Central memory CD8-positive, alpha-beta T cell (primary cell): ENCODE results near the gene USP32.

Experiments used
- ATAC-seq: fragments of 150-1000 bp; cut with Tn5 transposase; replicated peaks from 2 replicates; pipeline ENCODE4 v1.10.0; 2022; ENCODE audit warnings: mild to moderate bottlenecking, moderate FRiP score, moderate number of reproducible peaks; ENCODE audit not compliant: poor library complexity, severe bottlenecking; ENCODE audit errors: extremely low read depth
- DNase-seq, 2 donors: peaks; one replicate each; pipeline ENCODE4 v3.0.0; 2021; ENCODE audit warnings: low spot score in 2 of 2
- H3K27ac Mint-ChIP-seq: one replicate; pipeline ENCODE4 v1.8.0; 2022; ENCODE audit warnings: low read depth, mild to moderate bottlenecking, moderate library complexity, mixed read lengths
- H3K27me3 Mint-ChIP-seq: one replicate; pipeline ENCODE4 v1.8.0; 2022; ENCODE audit warnings: mixed read lengths
- H3K36me3 Mint-ChIP-seq: one replicate; pipeline ENCODE4 v1.8.0; 2022; ENCODE audit warnings: mild to moderate bottlenecking, moderate library complexity, mixed read lengths; ENCODE audit not compliant: insufficient read depth
- H3K4me1 Mint-ChIP-seq: one replicate; pipeline ENCODE4 v1.8.0; 2022; ENCODE audit warnings: mixed read lengths
- H3K4me3 Mint-ChIP-seq: one replicate; pipeline ENCODE4 v1.8.0; 2022; ENCODE audit warnings: mild to moderate bottlenecking, moderate library complexity, mixed read lengths
- H3K9me3 Mint-ChIP-seq: one replicate; pipeline ENCODE4 v1.8.0; 2022; ENCODE audit warnings: mixed read lengths

The USP32 gene

DNA sequence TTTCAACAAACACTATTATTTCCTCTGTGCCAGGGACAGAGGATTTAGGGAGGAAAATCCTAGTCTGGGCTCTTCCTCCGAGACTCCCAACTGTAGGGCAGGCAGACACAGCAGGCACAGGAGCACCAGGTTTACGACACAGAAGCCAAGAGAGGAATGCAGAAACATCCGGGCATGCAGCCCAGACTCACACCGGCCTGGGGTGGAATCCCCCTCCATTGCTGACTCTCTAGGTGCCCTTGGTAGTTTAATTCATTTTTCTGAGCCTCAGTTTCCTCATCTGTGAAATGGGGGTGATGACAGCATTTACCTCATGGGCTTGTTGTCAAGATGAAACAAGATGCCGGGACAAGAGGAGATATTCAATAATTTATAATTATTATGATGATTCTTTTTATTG lies 227.2 kb downstream of the USP32 start:
- peaks cover 33% of the 10 kb centered on the region for H3K27me3 Mint-ChIP-seq
- ATAC-seq (no peak), DNase-seq (no peak)
- H3K27ac Mint-ChIP-seq: no peak overlapping the region
- no peaks in the 10 kb centered on the region for H3K9me3 Mint-ChIP-seq
- no peak overlapping the region for H3K4me3 Mint-ChIP-seq
- peaks cover 2% of the 10 kb centered on the region for H3K36me3 Mint-ChIP-seq
- H3K4me1 Mint-ChIP-seq: no peaks in the 10 kb centered on the region

DNA sequence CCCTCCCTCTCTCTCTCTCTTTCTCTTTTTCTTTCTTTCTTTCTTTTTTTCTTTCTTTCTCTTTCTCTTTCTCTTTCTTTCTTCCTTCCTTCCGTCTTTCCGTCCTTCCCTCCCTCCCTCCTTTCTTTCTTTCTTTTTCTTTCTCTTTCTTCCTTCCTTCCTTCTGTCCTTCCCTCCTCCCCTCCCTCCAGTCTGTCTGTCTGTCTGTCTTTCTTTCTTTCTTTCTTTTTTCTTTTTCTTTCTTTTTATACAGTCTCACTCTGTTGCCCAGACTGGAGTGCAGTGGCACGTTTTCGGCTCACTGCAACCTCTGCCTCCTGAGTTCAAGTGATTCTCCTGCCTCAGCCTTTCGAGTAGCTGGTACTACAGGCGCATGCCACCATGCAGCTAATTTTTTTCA lies 227.8 kb downstream of the USP32 start:
- Mint-ChIP-seq H3K9me3 (no peaks in the 10 kb centered on the region), H3K4me1 (no peaks in the 10 kb centered on the region), H3K4me3 (no peak overlapping the region), H3K27me3 (peaks cover 38% of the 10 kb centered on the region), H3K36me3 (peaks cover 2% of the 10 kb centered on the region), H3K27ac (no peak overlapping the region)
- no peak for DNase-seq
- ATAC-seq: no peak

DNA sequence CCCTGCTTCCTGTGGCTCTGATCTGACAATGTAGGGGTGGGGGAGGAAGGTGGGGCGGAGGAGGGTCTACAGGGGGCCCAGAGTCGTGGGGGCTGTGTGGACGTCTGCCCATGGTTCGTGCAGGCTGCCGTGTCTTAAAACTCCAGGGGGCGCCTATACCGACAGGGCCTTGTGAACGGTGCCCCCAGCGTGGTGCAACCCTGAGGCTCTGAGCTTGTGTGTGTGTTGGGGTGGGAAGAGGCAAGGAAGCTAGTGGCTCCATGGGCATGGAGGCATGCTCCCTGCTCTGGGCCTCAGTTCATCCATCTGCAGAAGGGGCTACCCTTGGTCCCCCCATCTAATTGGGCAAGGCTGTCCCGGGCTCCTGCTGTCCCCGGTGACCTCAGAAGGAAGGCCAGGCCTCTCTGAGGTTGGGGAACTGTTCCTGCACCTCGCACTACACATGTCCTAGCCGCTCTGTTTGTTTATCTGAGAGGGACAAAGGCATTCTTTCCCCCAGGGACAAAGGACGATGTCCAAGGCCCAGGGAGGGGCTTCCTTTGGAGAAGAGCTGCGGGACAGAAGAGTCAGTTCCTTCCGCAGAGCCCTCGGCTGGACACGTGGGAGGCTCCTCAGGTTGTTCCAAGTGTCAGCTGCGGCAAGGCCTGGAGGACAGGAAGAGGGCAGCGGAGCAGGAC lies 228.7 kb downstream of the USP32 start:
- H3K36me3 Mint-ChIP-seq: peaks cover 2% of the 10 kb centered on the region
- H3K4me3 Mint-ChIP-seq: no peak overlapping the region
- no peak overlapping the region for H3K27ac Mint-ChIP-seq
- no peaks in the 10 kb centered on the region for H3K9me3 Mint-ChIP-seq
- H3K27me3 Mint-ChIP-seq: peaks cover 48% of the 10 kb centered on the region
- H3K4me1 Mint-ChIP-seq: no peaks in the 10 kb centered on the region
- no peak for DNase-seq
- no peak for ATAC-seq

DNA sequence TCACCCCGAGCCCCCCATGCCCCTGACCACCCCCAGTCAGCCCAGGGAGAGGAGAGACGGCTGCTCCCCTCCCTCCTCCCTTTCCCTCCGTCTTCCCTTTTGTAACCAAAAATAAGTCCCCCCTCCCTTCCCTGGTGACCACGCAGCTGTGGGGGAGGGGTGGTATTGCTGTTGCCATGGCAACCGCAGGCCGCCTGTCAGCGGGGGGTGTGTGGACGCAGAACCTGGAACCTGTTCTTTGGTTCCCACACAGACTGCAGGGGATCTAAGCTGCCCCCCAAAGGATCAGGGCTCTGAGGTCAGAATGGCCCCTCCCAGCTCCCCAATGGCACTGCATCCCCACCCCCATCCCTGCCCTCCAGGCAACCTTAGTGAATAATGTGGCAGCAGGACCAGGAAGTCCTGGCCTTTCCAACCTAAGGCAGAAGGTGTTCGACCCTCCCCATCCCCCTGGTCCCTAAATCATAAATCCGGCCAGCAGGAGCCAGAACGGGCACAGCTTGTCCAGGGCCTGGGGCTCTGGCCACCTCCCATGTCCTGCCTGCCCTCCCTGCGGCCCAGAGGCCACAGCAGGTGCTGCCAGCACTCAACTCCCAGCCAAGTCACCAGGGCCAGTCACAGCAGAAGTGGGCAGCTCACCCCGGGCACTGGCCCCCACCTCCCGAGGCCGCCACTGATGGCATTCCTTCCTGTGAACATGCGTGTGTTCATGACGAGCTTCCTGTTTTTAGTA lies 230.2 kb downstream of the USP32 start:
- ATAC-seq: no peak
- Mint-ChIP-seq H3K4me3 (no peak overlapping the region), H3K4me1 (no peaks in the 10 kb centered on the region), H3K27ac (peak overlapping the region; percentile 64), H3K36me3 (peaks cover 2% of the 10 kb centered on the region), H3K27me3 (peaks cover 62% of the 10 kb centered on the region), H3K9me3 (no peaks in the 10 kb centered on the region)
- DNase-seq: no peak

DNA sequence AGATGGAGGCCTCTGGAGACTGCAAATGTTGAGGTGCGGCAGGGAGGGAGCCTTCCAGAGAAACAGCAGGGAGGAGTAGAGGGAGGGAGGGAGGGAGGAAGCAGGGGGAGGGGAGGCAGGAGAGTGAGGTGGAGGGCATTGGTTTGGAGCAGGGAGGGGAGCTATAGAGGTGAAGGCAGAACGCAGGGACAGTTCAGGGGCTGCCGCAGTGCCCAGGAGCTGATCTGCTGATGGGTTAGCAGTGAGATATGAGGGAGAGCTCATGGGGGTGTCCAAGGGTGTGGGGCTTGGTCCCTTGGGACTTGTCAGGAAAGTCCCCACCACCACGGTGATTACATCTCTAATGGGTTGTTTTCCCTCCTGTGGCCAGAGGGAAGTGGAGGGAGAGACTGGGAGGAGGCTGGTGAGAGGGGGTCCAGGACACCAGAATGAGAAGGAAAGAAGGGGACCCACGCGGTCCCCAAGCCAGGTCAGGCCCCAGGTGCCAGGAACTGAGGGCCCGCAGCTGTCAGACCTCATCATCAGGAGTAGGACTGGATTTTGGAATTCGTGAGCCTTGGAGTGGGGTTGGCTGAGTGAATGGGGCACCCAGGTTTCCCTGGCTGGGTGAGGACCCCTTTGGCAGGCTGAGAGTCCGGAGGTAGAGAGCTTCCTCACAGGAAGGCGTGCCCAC lies 231.0 kb downstream of the USP32 start:
- no peak for DNase-seq
- Mint-ChIP-seq H3K27ac (no peak overlapping the region), H3K9me3 (no peaks in the 10 kb centered on the region), H3K36me3 (peaks cover 2% of the 10 kb centered on the region), H3K4me3 (no peak overlapping the region), H3K4me1 (no peaks in the 10 kb centered on the region), H3K27me3 (peaks cover 70% of the 10 kb centered on the region)
- ATAC-seq: no peak

DNA sequence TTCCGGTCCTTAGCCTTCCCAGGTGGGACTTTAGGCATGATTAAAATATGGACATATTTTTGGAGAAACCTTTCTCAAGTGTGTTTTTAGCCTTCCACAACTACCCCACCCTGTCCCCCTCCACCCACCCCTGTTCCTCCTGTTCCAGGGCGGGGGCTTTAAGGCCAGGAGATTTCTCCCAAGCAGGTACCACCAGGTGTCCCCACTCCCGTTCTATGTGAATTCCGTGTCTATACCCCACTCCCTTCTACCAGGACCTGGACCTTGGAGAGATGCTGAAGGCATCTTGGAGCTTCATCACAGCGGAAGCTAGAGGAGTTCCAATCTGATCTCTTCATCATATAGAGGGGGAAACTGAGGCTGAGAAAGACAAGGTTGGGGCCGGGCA lies 232.5 kb downstream of the USP32 start:
- Mint-ChIP-seq H3K36me3 (peaks cover 2% of the 10 kb centered on the region), H3K9me3 (no peaks in the 10 kb centered on the region), H3K27me3 (peaks cover 83% of the 10 kb centered on the region), H3K4me1 (no peaks in the 10 kb centered on the region), H3K4me3 (no peak overlapping the region), H3K27ac (no peak overlapping the region)
- ATAC-seq: no peak
- no peak for DNase-seq

DNA sequence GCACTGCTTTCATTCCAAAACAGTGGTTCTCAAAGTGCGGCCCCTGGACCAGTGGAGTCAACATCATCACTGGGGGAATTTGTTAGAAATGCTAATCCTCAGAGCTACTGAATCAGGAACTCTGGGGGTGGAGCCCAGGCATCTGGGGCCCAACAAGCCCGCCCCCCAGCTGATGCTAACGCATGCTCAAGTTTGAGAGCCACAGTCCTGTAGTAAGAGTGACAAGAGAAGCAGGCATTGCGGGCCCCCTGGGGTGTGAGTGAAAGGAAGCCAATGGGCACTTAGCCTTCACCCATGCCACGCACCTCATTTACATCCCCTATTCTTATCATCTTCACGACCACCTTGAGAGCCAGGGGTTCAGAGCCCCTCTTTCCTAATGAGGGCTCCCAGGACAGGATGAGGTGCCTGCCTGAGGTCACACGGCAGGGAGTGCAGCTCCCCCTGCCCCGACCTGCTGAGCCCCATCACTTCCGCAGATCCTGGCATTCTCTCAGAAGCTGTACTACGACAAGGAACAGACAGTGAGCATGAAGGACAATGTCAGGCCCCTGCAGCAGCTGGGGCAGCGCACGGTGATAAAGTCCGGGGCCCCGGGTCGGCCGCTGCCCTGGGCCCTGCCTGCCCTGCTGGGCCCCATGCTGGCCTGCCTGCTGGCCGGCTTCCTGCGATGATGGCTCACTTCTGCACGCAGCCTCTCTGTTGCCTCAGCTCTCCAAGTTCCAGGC lies 233.0 kb downstream of the USP32 start:
- no peak overlapping the region for H3K27ac Mint-ChIP-seq
- peaks cover 83% of the 10 kb centered on the region for H3K27me3 Mint-ChIP-seq
- no peak overlapping the region for H3K4me3 Mint-ChIP-seq
- no peaks in the 10 kb centered on the region for H3K9me3 Mint-ChIP-seq
- peaks cover 2% of the 10 kb centered on the region for H3K36me3 Mint-ChIP-seq
- no peak for DNase-seq
- ATAC-seq: no peak
- no peaks in the 10 kb centered on the region for H3K4me1 Mint-ChIP-seq

DNA sequence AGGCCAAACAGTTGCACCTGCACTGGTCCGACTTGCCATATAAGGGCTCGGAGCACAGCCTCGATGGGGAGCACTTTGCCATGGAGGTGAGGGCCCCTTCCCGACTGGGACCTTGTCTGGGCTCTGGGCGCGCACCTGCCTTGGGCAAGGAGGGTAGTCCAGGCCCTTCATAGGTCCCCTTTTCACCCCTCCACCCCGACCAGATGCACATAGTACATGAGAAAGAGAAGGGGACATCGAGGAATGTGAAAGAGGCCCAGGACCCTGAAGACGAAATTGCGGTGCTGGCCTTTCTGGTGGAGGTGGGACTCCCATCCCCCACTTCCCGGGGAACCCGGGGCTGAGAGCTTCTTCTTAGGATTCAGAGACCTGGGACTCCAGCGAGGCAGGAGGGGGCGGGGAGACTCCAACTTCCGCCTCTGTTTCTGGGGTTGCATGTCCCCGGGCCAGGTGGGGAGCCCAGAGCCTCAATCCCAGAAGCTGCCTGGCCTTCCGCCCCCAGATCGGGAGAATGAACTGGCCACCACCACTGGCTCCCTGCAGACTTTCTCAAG lies 234.4 kb downstream of the USP32 start:
- no peak overlapping the region for H3K27ac Mint-ChIP-seq
- ATAC-seq (no peak), DNase-seq (no peak)
- peaks cover 82% of the 10 kb centered on the region for H3K27me3 Mint-ChIP-seq
- no peaks in the 10 kb centered on the region for H3K9me3 Mint-ChIP-seq
- H3K4me1 Mint-ChIP-seq: no peaks in the 10 kb centered on the region
- no peak overlapping the region for H3K4me3 Mint-ChIP-seq
- peaks cover 2% of the 10 kb centered on the region for H3K36me3 Mint-ChIP-seq

DNA sequence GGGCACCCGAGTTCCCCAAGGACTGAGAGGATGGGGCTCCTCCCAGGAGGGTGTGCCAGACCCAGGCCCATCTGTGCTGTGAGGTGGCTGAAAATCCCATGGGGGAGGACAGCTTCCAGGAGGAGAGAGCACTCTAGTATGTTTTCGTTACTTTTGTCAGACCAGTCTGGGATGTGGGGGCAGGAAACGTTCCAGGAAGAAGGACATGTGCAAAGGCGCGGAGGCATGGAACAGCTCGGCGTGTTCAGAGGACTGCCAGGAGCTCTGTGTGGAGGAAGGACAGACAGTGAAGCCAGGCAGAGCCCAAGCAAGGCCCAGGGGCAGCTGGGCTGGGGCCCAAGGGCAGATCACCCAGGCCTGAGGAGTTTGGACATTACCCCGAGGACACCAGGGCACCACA lies 235.2 kb downstream of the USP32 start:
- no peaks in the 10 kb centered on the region for H3K36me3 Mint-ChIP-seq
- no peak for DNase-seq
- H3K4me3 Mint-ChIP-seq: no peak overlapping the region
- no peaks in the 10 kb centered on the region for H3K4me1 Mint-ChIP-seq
- H3K27me3 Mint-ChIP-seq: peaks cover 90% of the 10 kb centered on the region
- H3K9me3 Mint-ChIP-seq: no peaks in the 10 kb centered on the region
- no peak for ATAC-seq
- no peak overlapping the region for H3K27ac Mint-ChIP-seq

DNA sequence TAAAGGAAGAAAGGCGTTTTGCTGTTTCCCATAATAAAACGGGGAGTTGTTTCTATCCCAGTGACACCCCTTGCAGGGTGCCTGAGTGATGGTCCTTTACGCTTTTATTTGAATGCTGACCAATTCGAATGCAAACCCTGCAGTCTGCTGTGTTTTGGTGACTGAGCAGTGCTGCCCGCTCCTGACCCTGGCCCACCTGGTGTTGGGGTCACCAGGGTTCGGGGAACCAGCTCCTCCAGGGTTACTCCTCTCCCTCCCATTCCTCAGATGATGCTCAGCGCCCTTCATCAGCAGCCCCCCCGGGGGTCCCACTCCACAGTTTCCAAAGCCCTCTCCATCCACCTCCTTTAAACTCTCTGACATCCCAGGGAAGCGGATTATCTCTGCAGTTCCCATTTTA lies 236.1 kb downstream of the USP32 start:
- DNase-seq (no peak), ATAC-seq (no peak)
- H3K36me3 Mint-ChIP-seq: no peaks in the 10 kb centered on the region
- H3K27ac Mint-ChIP-seq: no peak overlapping the region
- peaks cover 91% of the 10 kb centered on the region for H3K27me3 Mint-ChIP-seq
- no peaks in the 10 kb centered on the region for H3K9me3 Mint-ChIP-seq
- peaks cover 6% of the 10 kb centered on the region for H3K4me1 Mint-ChIP-seq
- H3K4me3 Mint-ChIP-seq: no peak overlapping the region

DNA sequence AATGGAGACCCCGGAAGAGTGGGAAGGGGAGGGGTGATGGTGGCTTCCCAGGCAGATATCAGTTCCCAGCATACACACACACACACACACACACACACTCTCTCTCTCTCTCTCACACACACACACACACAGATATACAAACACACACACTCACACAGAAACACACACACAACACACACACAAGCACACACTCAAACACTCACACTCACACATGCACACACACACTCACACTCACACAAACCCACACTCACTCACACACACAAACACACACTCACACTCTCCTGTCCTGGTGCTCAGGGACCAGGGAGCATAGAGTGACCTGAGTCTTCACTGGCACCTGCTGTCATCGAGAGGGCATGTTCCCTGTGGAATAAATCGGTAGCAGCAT lies 236.5 kb downstream of the USP32 start:
- Mint-ChIP-seq H3K36me3 (no peaks in the 10 kb centered on the region), H3K4me3 (no peak overlapping the region), H3K9me3 (no peaks in the 10 kb centered on the region), H3K4me1 (peaks cover 6% of the 10 kb centered on the region), H3K27me3 (peaks cover 91% of the 10 kb centered on the region), H3K27ac (no peak overlapping the region)
- DNase-seq: no peak
- no peak for ATAC-seq

DNA sequence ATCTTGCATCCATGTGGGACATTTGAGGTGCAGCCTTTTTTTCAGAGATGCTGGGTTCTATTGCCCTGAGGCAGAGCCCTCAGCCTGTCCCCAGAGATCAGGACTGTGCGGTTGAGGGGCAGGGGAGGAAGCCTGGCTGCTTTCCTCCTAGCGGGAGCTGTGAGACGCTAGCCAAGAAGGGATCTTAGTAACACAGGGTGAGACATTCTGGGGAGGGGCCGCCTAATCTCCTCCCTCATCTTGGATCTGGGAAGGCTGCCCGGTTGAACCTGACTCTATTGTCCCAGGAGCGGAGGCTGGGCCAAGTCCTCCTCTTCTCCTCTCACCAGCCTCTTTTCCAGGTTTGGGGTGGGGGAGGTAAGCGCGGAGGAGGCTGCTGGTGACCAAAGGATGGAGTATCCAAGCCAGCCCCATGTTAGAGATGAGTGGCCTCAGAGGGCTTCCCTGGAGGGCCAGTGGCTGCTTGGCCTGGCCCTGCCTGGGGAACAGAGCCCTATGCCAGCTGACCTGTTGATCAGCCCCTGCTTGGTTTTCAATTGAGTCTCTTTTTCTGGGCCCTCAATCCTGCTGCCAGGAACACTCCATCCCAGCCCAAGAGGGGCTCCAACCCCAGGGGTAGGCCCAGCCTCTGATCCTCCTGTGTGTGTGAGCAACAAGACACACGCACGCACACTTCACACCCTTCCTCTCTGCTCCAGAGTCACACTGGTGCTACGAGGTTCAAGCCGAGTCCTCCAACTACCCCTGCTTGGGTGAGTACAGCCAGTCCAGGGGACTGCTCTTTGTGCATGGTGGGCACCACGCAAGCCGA lies 237.1 kb downstream of the USP32 start:
- Mint-ChIP-seq H3K27ac (no peak overlapping the region), H3K4me1 (peaks cover 6% of the 10 kb centered on the region), H3K9me3 (no peaks in the 10 kb centered on the region), H3K36me3 (no peaks in the 10 kb centered on the region), H3K27me3 (peaks cover 85% of the 10 kb centered on the region), H3K4me3 (no peak overlapping the region)
- ATAC-seq (no peak), DNase-seq (no peak)
